Measurements from ENCODE around the gene GTPBP3. TPM values are rescaled to one million over a fixed set of nuclear protein-coding genes. Genes with fewer than 3 reads are reported as not detected.

Gene GTPBP3
- total RNA-seq, 1 donor from 2014 or later: 10.8 TPM

DNA sequence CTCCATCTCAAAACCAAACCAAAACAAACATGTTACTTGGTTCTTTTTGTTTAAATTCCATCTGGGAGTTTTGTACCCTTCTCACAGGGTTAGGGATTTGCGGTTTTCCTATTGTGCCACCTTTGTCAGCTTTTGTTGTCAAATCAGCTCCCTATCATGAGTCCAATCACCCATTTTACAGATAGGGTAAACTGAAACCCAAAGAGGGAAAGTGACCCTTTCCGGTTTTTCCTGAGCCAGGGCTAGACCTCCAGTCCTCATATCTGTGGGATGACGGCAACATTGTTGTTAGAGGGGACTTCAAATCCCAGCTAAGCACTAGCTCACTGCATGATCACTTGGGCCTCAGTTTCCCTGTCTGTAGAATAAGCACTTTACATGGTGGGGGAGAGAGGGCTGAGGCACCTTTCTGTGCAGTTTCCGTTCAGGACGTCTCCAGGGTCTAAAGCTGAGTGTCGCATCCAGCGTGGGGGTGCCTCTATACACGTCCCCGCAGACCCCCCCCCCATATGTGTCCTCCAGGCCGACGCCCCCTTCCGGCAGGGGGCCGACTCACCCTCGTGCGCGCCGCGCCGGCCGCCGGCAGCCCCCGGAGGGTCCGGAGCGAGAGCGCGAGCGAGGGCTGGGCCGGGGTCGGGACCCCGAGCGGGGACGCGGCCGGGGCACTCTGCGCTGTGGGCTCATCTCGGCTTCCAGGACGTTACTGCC lies 52.8 kb downstream of the GTPBP3 start:
- peaks cover 46% of the 10 kb centered on the region for H3K27me3 ChIP-seq (ENCODE audit: low read depth)
- peaks cover 12% of the 10 kb centered on the region for H3K9me3 ChIP-seq (replicated peaks)
- peaks cover 38% of the 10 kb centered on the region for H3K4me1 ChIP-seq
- DNase-seq: no peak
- TF ChIP-seq, protein P1, sequence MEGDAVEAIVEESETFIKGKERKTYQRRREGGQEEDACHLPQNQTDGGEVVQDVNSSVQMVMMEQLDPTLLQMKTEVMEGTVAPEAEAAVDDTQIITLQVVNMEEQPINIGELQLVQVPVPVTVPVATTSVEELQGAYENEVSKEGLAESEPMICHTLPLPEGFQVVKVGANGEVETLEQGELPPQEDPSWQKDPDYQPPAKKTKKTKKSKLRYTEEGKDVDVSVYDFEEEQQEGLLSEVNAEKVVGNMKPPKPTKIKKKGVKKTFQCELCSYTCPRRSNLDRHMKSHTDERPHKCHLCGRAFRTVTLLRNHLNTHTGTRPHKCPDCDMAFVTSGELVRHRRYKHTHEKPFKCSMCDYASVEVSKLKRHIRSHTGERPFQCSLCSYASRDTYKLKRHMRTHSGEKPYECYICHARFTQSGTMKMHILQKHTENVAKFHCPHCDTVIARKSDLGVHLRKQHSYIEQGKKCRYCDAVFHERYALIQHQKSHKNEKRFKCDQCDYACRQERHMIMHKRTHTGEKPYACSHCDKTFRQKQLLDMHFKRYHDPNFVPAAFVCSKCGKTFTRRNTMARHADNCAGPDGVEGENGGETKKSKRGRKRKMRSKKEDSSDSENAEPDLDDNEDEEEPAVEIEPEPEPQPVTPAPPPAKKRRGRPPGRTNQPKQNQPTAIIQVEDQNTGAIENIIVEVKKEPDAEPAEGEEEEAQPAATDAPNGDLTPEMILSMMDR (IDR thresholded peaks at IDR 0.05; ENCODE audit: borderline replicate concordance): no peak
- H3K36me3 ChIP-seq: no peaks in the 10 kb centered on the region
- intact Hi-C loops (cut with micrococcal nuclease): loop anchor here (10.0 kb wide), 1 partner anchor 95 kb away; no protein-coding TSS in a partner anchor
- H3K4me3 ChIP-seq: peak overlapping the region; percentile 64
- no peak overlapping the region for H3K27ac ChIP-seq (replicated peaks)

DNA sequence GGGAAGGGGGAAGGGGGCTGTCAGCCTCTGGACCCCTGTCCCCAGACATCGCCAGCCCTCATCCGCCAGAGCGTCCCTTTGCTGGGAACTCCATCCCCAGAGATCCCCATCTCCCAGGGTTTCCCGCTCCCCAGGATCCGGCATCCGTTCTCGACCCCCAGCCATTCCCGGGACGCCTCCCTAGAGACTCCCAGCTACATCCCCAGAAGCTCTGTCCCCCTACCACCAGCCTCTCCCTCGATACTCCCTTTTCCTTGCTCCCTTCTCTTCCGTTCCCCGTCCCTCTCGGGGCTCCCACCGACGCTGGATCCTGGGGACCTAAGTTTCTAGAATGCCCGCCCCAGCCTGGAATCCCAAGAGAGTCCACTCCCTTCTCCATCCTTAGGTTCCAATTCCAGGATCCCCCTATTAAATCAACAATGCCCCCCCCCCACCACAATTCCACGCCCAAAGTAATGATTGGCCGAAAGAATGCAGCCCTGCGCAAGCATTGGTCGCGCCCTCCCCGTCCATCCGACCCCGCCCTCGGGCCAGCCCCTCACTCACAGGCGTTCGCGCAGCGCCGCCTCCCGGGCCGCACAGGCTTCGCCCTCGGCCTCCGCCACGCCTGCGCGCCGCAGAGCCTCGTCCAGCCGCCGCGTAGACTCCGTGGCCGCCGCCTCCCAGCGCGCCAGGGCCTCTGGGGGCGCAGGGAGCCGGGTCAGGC lies 53.5 kb downstream of the GTPBP3 start:
- intact Hi-C loops (cut with micrococcal nuclease): no loop called here
- Histone ChIP-seq H3K36me3 (no peaks in the 10 kb centered on the region), H3K9me3 (replicated peaks) (peaks cover 12% of the 10 kb centered on the region), H3K27ac (replicated peaks) (peak overlapping the region; percentile 30), H3K4me3 (peak overlapping the region; percentile 64), H3K4me1 (peaks cover 35% of the 10 kb centered on the region), H3K27me3 (ENCODE audit: low read depth) (peaks cover 48% of the 10 kb centered on the region)
- DNase-seq: peak; percentile 89
- TF ChIP-seq, protein P1 (IDR thresholded peaks at IDR 0.05; ENCODE audit: borderline replicate concordance): peak; percentile 79

GRCh38 chr19:17391371-17392151 lies 54.2 kb downstream of the GTPBP3 start:
- no peak overlapping the region for H3K27ac ChIP-seq (replicated peaks)
- intact Hi-C loops (cut with micrococcal nuclease): no loop called here
- peaks cover 48% of the 10 kb centered on the region for H3K27me3 ChIP-seq (ENCODE audit: low read depth)

More at GRCh38 chr19:17391371-17392151, 54.2 kb downstream of the GTPBP3 start:
- TF ChIP-seq, protein P1 (IDR thresholded peaks at IDR 0.05; ENCODE audit: borderline replicate concordance): peak; percentile 37
- Histone ChIP-seq H3K36me3 (no peaks in the 10 kb centered on the region), H3K4me1 (peaks cover 33% of the 10 kb centered on the region), H3K4me3 (peak overlapping the region; percentile 64), H3K9me3 (replicated peaks) (peaks cover 12% of the 10 kb centered on the region)
- DNase-seq: no peak

Other genes with a start within 250 kb of the GTPBP3 start
- 27.5 TPM for gene USE1, start 122.2 kb upstream of the GTPBP3 start, total RNA-seq
- 21.2 TPM for gene OCEL1, start 111.3 kb upstream of the GTPBP3 start, total RNA-seq
- 60.1 TPM for gene NR2F6, start 91.6 kb upstream of the GTPBP3 start, total RNA-seq
- gene USHBP1, start 72.8 kb upstream of the GTPBP3 start, total RNA-seq: 7.0 TPM
- gene BABAM1, start 70.1 kb upstream of the GTPBP3 start, total RNA-seq: 72.7 TPM
- 0.11 TPM for gene ANKLE1, start 55.7 kb upstream of the GTPBP3 start, total RNA-seq
- gene ABHD8, start 34.1 kb upstream of the GTPBP3 start, total RNA-seq: 11.7 TPM
- 206 TPM for gene MRPL34, start 31.7 kb upstream of the GTPBP3 start, total RNA-seq
- gene DDA1, start 28.0 kb upstream of the GTPBP3 start, total RNA-seq: 35.7 TPM
- 6.8 TPM for gene ANO8, start 2.7 kb upstream of the GTPBP3 start, total RNA-seq
- gene PLVAP, start 39.8 kb downstream of the GTPBP3 start, total RNA-seq: 36.9 TPM
- gene CCDC194, start 56.6 kb downstream of the GTPBP3 start, total RNA-seq: not detected
- gene BST2, start 68.1 kb downstream of the GTPBP3 start, total RNA-seq: 42.2 TPM
- 19.6 TPM for gene MVB12A, start 82.5 kb downstream of the GTPBP3 start, total RNA-seq
- 0.14 TPM for gene TMEM221, start 111.1 kb downstream of the GTPBP3 start, total RNA-seq
- gene NXNL1, start 123.4 kb downstream of the GTPBP3 start, total RNA-seq: 0.33 TPM
- 59.3 TPM for gene SLC27A1, start 133.0 kb downstream of the GTPBP3 start, total RNA-seq
- 19.9 TPM for gene PGLS, start 174.1 kb downstream of the GTPBP3 start, total RNA-seq
- 31.2 TPM for gene COLGALT1, start 218.1 kb downstream of the GTPBP3 start, total RNA-seq

All from left ventricle myocardium inferior (tissue), 1 donor.